SK-N-MC (cell line): ENCODE results near the gene ZDHHC14.
"Not testable (repeated sequence)": the region's sequence is repeated elsewhere in the genome, so short reads cannot be mapped to it uniquely, and the experiment has no call there.

Experiments used
- DNase-seq: peaks from one replicate; pipeline ENCODE4 v3.0.0-alpha.2; 2011; ENCODE audit warnings: low read depth, low spot score
- H3K27ac ChIP-seq: fragments of 200-600 bp; sonication (generic); 2 replicates; pipeline ENCODE4 v1.5.1; 2016; ENCODE audit warnings: mixed run types
- H3K36me3 ChIP-seq: fragments of 200-600 bp; sonication (generic); 2 replicates; pipeline ENCODE4 v1.6.1; 2017; ENCODE audit warnings: antibody characterized with exemption, low read length, mixed read lengths; ENCODE audit not compliant: insufficient read depth
- H3K4me3 ChIP-seq: fragments of 200-600 bp; sonication (generic); 2 replicates; pipeline ENCODE4 v1.5.1; 2016
- H3K9ac ChIP-seq: fragments of 200-600 bp; sonication (generic); 2 replicates; pipeline ENCODE4 v1.8.0; 2017; ENCODE audit warnings: mixed run types, mixed read lengths; ENCODE audit not compliant: insufficient read length
- H3K9me3 ChIP-seq: fragments of 200-600 bp; sonication (generic); 2 replicates; pipeline ENCODE4 v1.6.1; 2017; ENCODE audit warnings: low read depth, mild to moderate bottlenecking, antibody characterized with exemption, low read length, moderate library complexity, mixed read lengths
- EZH2 ChIP-seq: fragments of 200-600 bp; sonication (generic); IDR thresholded peaks from one replicate; pipeline ENCODE4 v1.6.1; 2017; ENCODE audit warnings: antibody characterized with exemption
- FOXP2 ChIP-seq: optimal IDR thresholded peaks from 2 replicates; pipeline ENCODE3; 2011; ENCODE audit warnings: mild to moderate bottlenecking, moderate library complexity; ENCODE audit not compliant: insufficient read depth; ENCODE audit errors: extremely low read length, control extremely low read depth
- POLR2AphosphoS5 ChIP-seq: IDR thresholded peaks from 2 replicates; pipeline ENCODE4 v1.6.1; 2012; ENCODE audit warnings: mild to moderate bottlenecking, low read depth, low read length, borderline replicate concordance

ZDHHC14 gene

GRCh38 chr6:157688960-157689599 is 308.1 kb downstream of the ZDHHC14 start:
- H3K4me3 ChIP-seq, result no peak overlapping the region
- no peak for DNase-seq
- TF ChIP-seq EZH2 (no peak), FOXP2 (no peak), POLR2AphosphoS5 (no peak)
- H3K9ac ChIP-seq, result no peak overlapping the region
- H3K9me3 ChIP-seq, result no peaks in the 10 kb centered on the region
- no peaks in the 10 kb centered on the region for H3K36me3 ChIP-seq
- H3K27ac ChIP-seq, result no peak overlapping the region

GRCh38 chr6:157689875-157690274 is 308.9 kb downstream of the ZDHHC14 start:
- DNase-seq, result no peak
- no peak overlapping the region for H3K4me3 ChIP-seq
- TF ChIP-seq FOXP2, result no peak
- TF ChIP-seq POLR2AphosphoS5, result no peak
- no peak for TF ChIP-seq EZH2

DNA sequence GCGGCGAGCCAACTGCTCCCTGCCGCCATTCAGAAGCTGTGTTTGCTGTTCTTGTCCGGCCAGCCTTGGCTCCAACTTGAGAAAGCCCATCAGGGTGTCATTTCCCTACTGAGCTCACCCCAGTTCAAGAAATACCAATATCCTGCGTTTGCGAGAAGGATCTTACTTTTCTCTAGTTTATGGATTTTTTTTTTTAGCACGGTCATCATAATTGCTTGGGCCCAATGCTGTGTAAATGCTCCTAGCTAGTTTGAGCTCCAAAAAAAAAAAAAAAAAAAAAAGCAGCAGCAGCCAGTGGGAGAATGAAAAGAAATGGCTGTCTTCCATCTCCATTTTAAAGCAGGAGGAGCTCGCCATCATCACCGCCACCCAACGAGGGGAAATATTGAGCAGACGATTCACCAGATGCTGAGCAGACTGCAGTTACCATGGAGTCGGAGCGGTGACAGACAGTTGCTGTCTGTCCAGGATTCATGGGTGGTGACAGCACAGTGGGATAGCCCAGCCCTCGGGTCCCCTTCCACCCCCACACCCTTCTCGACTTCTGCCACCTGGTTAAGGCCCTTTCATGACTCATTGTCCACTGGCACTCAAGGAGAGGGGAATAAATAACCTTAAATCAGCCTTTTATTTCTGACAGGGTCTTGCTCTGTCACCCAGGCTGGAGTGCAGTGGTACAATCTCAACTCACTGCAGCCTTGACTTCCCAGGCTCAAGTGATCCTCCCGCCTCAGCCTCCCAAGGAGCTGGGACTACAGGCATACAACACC is 309.6 kb downstream of the ZDHHC14 start:
- Histone ChIP-seq H3K27ac (no peak overlapping the region), H3K9ac (no peak overlapping the region), H3K9me3 (no peaks in the 10 kb centered on the region), H3K36me3 (no peaks in the 10 kb centered on the region), H3K4me3 (no peak overlapping the region)
- no peak for DNase-seq
- no peak for TF ChIP-seq FOXP2
- TF ChIP-seq POLR2AphosphoS5, result no peak

More at GRCh38 chr6:157689875-157690274, 308.9 kb downstream of the ZDHHC14 start:
- Histone ChIP-seq H3K36me3 (no peaks in the 10 kb centered on the region), H3K9me3 (no peaks in the 10 kb centered on the region), H3K9ac (no peak overlapping the region), H3K27ac (no peak overlapping the region)

- H3K36me3 ChIP-seq, H3K9me3 ChIP-seq, DNase-seq, H3K27ac ChIP-seq, H3K9ac ChIP-seq, H3K4me3 ChIP-seq: not testable (repeated sequence)
Observed at GRCh38 chr6:157691621-157692020, 310.6 kb downstream of the ZDHHC14 start.

GRCh38 chr6:157693867-157694266 is 312.9 kb downstream of the ZDHHC14 start:
- Histone ChIP-seq H3K9ac (no peak overlapping the region), H3K27ac (no peak overlapping the region), H3K4me3 (no peak overlapping the region), H3K36me3 (no peaks in the 10 kb centered on the region), H3K9me3 (no peaks in the 10 kb centered on the region)
- DNase-seq, result no peak
- TF ChIP-seq POLR2AphosphoS5 (no peak), FOXP2 (no peak), EZH2 (no peak)

DNA sequence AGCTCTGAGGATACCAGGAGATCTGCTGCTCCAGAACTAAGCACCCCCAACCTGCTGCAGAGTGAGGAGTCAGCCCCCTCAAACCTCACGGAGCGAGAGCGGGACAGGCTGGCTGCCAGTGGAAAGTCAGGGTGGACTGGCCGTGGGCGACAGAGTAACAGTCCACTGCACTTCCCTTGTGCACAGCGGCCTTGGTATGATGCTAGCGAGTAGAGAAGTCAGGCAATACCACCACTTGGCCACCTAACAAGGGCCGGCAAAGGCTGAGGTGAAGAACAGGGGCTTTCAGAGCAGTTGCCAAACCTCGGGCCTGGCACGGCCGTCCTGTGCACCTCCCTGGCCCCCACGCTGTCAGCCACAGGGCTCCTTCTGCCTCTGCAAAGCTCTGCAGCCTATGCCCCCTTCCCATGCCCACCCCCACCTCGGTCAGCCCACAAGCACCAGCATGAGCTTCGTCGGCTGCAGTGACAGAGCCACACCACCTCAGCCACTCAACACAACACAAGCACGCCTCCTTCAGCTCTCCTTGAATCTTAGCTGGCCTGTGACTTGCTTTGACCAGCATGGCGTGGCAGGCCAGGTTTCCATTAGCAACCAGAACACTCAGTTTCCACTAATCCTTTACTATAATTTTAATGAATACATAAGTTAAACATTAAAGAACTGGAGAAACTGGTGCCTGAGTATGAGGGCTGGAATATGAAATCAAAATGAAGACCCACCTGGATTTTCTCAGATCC is 314.5 kb downstream of the ZDHHC14 start:
- Histone ChIP-seq H3K4me3 (no peak overlapping the region), H3K9me3 (no peaks in the 10 kb centered on the region), H3K27ac (no peak overlapping the region), H3K36me3 (no peaks in the 10 kb centered on the region), H3K9ac (no peak overlapping the region)
- DNase-seq, result no peak
- TF ChIP-seq POLR2AphosphoS5 (no peak), EZH2 (no peak), FOXP2 (no peak)

GRCh38 chr6:157699777-157700636 is 319.0 kb downstream of the ZDHHC14 start:
- no peaks in the 10 kb centered on the region for H3K36me3 ChIP-seq
- H3K4me3 ChIP-seq, result no peak overlapping the region
- H3K9ac ChIP-seq, result no peak overlapping the region
- DNase-seq, result no peak
- no peak for TF ChIP-seq EZH2
- no peak for TF ChIP-seq FOXP2
- no peak for TF ChIP-seq POLR2AphosphoS5
- H3K9me3 ChIP-seq, result no peaks in the 10 kb centered on the region
- no peak overlapping the region for H3K27ac ChIP-seq

DNA sequence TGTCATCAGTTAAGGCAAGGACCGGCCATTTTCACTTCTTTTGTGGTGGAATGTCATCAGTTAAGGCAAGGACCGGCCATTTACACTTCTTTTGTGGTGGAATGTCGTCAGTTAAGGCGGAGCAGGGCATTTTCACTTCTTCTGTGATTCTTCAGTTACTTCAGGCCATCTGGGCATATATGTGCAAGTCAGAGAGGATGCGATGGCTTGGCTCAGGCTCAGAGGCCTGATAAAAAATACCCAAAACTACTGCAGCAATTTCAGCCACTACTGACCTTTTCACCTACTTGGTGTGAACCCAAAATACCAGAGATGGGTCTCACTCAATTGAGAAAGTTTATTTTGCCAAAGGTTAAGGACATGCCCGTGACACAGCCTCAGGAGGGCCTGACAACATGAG is 325.4 kb downstream of the ZDHHC14 start:
- not testable (repeated sequence) for H3K36me3 ChIP-seq, H3K4me3 ChIP-seq, H3K9ac ChIP-seq, H3K27ac ChIP-seq, H3K9me3 ChIP-seq, DNase-seq
